Neutrophil (primary cell): ENCODE measurements around the gene CHD9.
A peak's percentile ranks its signal among the peaks of the same experiment; 100 is the strongest.

Source experiments
- H3K27ac ChIP-seq: fragments of 200-600 bp; sonication (generic); 2 replicates; pipeline ENCODE4 v1.5.1; 2016; ENCODE audit warnings: mild to moderate bottlenecking, moderate library complexity
- H3K27me3 ChIP-seq: fragments of 200-600 bp; sonication (generic); 2 replicates; pipeline ENCODE4 v1.6.0; 2016; ENCODE audit warnings: mild to moderate bottlenecking
- H3K36me3 ChIP-seq: fragments of 200-600 bp; sonication (generic); 2 replicates; pipeline ENCODE4 v1.5.1; 2017
- H3K4me1 ChIP-seq, 2 experiments: fragments of 200-600 bp in 1 of 2; sonication (generic) in 1 of 2; 1 replicate in 1 of 2; 2 replicates in 1 of 2; pipeline versions ENCODE4 v1.5.1 to v1.6.1; 2013 to 2016; ENCODE audit warnings: low read depth in 1 of 2, low read length in 1 of 2, mild to moderate bottlenecking in 1 of 2, moderate library complexity in 1 of 2; ENCODE audit not compliant: control insufficient read depth in 1 of 2, insufficient read depth in 1 of 2
- H3K4me3 ChIP-seq, 2 experiments: fragments of 200-600 bp in 1 of 2; sonication (generic) in 1 of 2; 1 replicate in 1 of 2; 2 replicates in 1 of 2; pipeline ENCODE4 v1.5.1; 2013 to 2016; ENCODE audit warnings: low read depth in 1 of 2, low read length in 1 of 2, mild to moderate bottlenecking in 1 of 2, moderate library complexity in 1 of 2
- H3K9me3 ChIP-seq: fragments of 200-600 bp; sonication (generic); 2 replicates; pipeline ENCODE4 v1.5.1; 2016
- TF ChIP-seq, protein P1 (sequence below): fragments of 200-600 bp; sonication (generic); IDR thresholded peaks from 2 replicates; pipeline ENCODE4 v1.5.1; 2016; ENCODE audit warnings: antibody characterized with exemption

CHD9 gene

DNA sequence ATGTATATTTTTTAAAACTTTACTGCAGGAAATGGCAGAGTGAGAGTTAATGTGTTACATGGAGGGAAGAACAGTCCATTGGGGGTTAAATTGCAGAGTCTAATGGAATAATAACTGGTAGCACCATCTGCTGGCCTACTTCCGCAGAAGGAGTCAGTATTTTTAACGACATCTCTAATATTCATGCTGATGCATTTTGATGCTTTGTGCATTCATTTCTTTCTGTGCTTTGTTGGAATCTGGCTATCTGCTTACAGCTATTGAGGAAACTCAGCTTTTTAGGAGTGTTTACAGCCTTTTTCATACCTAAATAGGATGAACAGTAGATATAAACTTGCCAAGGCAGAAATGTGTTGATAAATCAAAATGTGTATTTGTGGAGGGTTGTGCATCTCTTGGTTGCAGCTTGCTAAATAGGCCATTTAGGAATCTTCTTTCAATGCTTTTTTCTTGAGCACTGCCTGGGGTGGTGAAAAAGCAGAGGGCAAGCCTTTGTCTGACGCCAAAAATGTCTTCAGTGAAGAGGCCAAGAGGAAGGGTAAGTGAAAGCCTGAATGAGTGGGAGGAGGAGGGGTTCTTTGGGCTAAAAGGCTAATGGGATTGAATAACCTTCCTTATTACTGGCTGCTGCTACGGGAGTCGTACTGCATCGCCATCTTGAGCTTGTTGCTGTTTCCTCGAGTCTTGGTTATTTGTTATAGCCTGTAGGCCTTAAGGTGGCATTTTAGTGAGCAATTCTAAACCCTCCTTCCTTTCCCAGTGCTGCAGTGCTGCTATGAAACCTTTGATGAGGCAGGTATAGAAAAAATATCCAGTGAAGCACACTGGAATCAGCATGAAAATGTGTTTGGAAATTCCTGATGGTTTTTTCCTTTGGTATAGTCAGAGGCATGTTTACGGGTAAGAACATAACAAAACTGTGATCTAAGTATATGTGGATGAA lies 153.3 kb downstream of the CHD9 start:
- TF ChIP-seq, protein P1, sequence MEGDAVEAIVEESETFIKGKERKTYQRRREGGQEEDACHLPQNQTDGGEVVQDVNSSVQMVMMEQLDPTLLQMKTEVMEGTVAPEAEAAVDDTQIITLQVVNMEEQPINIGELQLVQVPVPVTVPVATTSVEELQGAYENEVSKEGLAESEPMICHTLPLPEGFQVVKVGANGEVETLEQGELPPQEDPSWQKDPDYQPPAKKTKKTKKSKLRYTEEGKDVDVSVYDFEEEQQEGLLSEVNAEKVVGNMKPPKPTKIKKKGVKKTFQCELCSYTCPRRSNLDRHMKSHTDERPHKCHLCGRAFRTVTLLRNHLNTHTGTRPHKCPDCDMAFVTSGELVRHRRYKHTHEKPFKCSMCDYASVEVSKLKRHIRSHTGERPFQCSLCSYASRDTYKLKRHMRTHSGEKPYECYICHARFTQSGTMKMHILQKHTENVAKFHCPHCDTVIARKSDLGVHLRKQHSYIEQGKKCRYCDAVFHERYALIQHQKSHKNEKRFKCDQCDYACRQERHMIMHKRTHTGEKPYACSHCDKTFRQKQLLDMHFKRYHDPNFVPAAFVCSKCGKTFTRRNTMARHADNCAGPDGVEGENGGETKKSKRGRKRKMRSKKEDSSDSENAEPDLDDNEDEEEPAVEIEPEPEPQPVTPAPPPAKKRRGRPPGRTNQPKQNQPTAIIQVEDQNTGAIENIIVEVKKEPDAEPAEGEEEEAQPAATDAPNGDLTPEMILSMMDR: no peak
- H3K36me3 ChIP-seq: no peaks in the 10 kb centered on the region
- H3K9me3 ChIP-seq: no peaks in the 10 kb centered on the region
- H3K27me3 ChIP-seq: no peaks in the 10 kb centered on the region
- peak overlapping the region; percentile 78 for H3K27ac ChIP-seq
- H3K4me1 ChIP-seq: peaks cover 42 to 47% of the 10 kb centered on the region in 2 experiments
- H3K4me3 ChIP-seq: peak overlapping the region; percentile 28 to 29

DNA sequence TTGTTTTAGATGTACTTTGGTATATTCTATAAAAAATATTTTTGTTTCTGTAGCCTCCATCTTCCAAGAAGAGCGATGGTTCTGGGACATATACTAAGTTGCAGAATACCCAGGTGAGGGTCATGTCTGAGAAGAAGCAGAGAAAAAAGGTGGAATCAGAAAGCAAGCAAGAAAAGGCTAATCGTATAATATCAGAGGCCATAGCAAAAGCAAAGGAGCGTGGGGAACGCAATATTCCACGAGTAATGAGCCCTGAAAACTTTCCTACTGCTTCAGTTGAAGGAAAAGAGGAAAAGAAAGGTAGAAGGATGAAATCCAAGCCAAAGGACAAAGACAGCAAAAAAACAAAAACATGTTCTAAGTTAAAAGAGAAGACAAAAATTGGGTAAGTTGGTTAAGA lies 154.6 kb downstream of the CHD9 start:
- Histone ChIP-seq H3K27ac (peak overlapping the region; percentile 78), H3K4me3 (no peak overlapping the region), H3K4me1 (peaks cover 45 to 48% of the 10 kb centered on the region in 2 experiments), H3K36me3 (no peaks in the 10 kb centered on the region), H3K9me3 (no peaks in the 10 kb centered on the region), H3K27me3 (no peaks in the 10 kb centered on the region)
- TF ChIP-seq, protein P1: no peak

DNA sequence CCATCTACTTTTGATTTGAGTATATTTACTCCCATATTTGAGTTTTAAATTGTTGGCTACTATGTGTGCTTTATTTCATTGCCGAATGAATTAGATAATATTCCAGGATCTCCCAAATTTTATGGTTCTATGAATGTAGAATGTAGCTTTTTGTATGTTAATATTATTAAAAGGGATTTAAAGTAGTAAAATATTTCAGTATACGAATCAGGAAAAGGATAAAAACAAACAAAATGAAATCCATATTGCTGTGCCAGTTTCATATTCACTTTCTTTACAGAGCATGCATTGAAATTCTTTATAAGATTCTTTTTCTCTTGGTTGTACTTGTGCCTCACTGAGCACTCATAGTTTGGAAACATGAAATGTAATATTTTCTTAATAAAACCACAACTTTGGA lies 155.1 kb downstream of the CHD9 start:
- Histone ChIP-seq H3K27ac (peak overlapping the region; percentile 78), H3K4me1 (peaks cover 45 to 50% of the 10 kb centered on the region in 2 experiments)

DNA sequence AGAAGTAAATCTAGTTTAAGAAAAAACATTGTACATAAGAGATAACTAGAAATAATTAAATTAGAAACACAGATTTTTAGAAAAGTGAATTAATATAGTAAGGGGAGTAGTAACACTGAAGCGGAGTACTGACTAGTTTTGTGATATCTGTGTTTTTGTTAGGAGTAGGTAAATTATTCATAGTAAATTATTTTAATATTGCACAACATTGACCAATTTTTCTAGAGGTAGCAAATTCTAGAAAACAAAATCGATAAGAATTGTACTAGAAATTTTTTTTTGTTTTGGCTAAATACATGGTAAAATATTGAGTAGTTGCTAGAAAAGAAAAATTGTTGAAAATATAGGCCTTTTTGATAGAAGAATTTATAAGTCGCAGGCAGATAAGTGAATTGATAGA lies 156.5 kb downstream of the CHD9 start:
- no peak overlapping the region for H3K4me3 ChIP-seq
- no peaks in the 10 kb centered on the region for H3K36me3 ChIP-seq
- peak overlapping the region; percentile 78 for H3K27ac ChIP-seq
- peaks cover 54 to 64% of the 10 kb centered on the region in 2 experiments for H3K4me1 ChIP-seq
- H3K9me3 ChIP-seq: no peaks in the 10 kb centered on the region
- TF ChIP-seq, protein P1: no peak
- H3K27me3 ChIP-seq: no peaks in the 10 kb centered on the region

More for the DNA sequence above, 155.1 kb downstream of the CHD9 start:
- Histone ChIP-seq H3K4me3 (no peak overlapping the region), H3K27me3 (no peaks in the 10 kb centered on the region), H3K9me3 (no peaks in the 10 kb centered on the region), H3K36me3 (no peaks in the 10 kb centered on the region)
- TF ChIP-seq, protein P1: no peak

DNA sequence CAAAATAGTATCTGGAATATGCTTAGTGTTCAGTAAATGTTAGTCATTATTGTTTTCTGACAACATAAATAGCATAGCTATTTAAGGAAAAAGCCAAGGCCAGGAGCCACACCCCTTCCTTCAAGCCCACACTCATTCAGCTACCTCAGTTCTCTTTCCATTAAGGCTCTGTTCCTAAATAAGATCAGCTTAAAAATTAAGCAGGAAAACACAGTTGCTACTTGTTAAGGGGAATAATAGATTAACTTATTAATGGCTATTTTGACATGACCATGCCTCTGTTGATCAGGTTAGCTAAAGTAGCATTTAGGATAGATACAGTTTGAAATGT lies 158.1 kb downstream of the CHD9 start:
- Histone ChIP-seq H3K36me3 (no peaks in the 10 kb centered on the region), H3K4me1 (peaks cover 62 to 72% of the 10 kb centered on the region in 2 experiments), H3K27me3 (no peaks in the 10 kb centered on the region), H3K4me3 (no peak overlapping the region), H3K27ac (no peak overlapping the region), H3K9me3 (no peaks in the 10 kb centered on the region)
- TF ChIP-seq, protein P1: no peak
